ENCODE measurements around the gene ACSL1.

- TF ChIP-seq, protein P1, sequence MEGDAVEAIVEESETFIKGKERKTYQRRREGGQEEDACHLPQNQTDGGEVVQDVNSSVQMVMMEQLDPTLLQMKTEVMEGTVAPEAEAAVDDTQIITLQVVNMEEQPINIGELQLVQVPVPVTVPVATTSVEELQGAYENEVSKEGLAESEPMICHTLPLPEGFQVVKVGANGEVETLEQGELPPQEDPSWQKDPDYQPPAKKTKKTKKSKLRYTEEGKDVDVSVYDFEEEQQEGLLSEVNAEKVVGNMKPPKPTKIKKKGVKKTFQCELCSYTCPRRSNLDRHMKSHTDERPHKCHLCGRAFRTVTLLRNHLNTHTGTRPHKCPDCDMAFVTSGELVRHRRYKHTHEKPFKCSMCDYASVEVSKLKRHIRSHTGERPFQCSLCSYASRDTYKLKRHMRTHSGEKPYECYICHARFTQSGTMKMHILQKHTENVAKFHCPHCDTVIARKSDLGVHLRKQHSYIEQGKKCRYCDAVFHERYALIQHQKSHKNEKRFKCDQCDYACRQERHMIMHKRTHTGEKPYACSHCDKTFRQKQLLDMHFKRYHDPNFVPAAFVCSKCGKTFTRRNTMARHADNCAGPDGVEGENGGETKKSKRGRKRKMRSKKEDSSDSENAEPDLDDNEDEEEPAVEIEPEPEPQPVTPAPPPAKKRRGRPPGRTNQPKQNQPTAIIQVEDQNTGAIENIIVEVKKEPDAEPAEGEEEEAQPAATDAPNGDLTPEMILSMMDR (conservative IDR thresholded peaks at IDR 0.05): no peak
- no peak for TF ChIP-seq ZFX (IDR thresholded peaks at IDR 0.05)
Observed at GRCh38 chr4:184744236-184744635, 81.5 kb downstream of the ACSL1 start.
